ENCODE measurements around the gene NAXD.
"Not testable (repeated sequence)": the region's sequence is repeated elsewhere in the genome, so short reads cannot be mapped to it uniquely, and the experiment has no call there.

NAXD gene

GRCh38 chr13:110615322-110616102 is at the start of gene NAXD:
Gene NAXD (plus strand): TSS chr13:110615545. CDS start chr13:110615602, 57 bp downstream.
- DNase-seq (ENCODE audit: low read depth) = peak; percentile 96
- TF ChIP-seq CTCF (IDR thresholded peaks at IDR 0.05; ENCODE audit: low read length, missing control alignments) = no peak
- H3K4me3 ChIP-seq (replicated peaks; ENCODE audit: low read depth, low read length) = peak within 1 kb of the TSS; percentile 65

GRCh38 chr13:110566171-110566570 is 49.2 kb upstream of the NAXD start:
- no peak for DNase-seq (ENCODE audit: low read depth)
- TF ChIP-seq CTCF (IDR thresholded peaks at IDR 0.05; ENCODE audit: low read length, missing control alignments) = no peak
- H3K4me3 ChIP-seq (replicated peaks; ENCODE audit: low read depth, low read length) = no peak overlapping the region

- no peak for DNase-seq (ENCODE audit: low read depth)
- no peak for TF ChIP-seq CTCF (IDR thresholded peaks at IDR 0.05; ENCODE audit: low read length, missing control alignments)
- no peak overlapping the region for H3K4me3 ChIP-seq (replicated peaks; ENCODE audit: low read depth, low read length)
Observed at GRCh38 chr13:110568612-110569011, 46.7 kb upstream of the NAXD start.

- not testable (repeated sequence) for DNase-seq (ENCODE audit: low read depth); H3K4me3 ChIP-seq (replicated peaks; ENCODE audit: low read depth, low read length)
Observed at GRCh38 chr13:110569962-110570361, 45.4 kb upstream of the NAXD start.

GRCh38 chr13:110570886-110571285 is 44.5 kb upstream of the NAXD start:
- DNase-seq (ENCODE audit: low read depth) = no peak
- no peak overlapping the region for H3K4me3 ChIP-seq (replicated peaks; ENCODE audit: low read depth, low read length)
- TF ChIP-seq CTCF (IDR thresholded peaks at IDR 0.05; ENCODE audit: low read length, missing control alignments) = no peak

- H3K4me3 ChIP-seq (replicated peaks; ENCODE audit: low read depth, low read length) = no peak overlapping the region
- no peak for DNase-seq (ENCODE audit: low read depth)
- no peak for TF ChIP-seq CTCF (IDR thresholded peaks at IDR 0.05; ENCODE audit: low read length, missing control alignments)
Observed at GRCh38 chr13:110571896-110572777, 43.2 kb upstream of the NAXD start.

GRCh38 chr13:110572778-110573118 is 42.6 kb upstream of the NAXD start:
- DNase-seq (ENCODE audit: low read depth) = no peak
- TF ChIP-seq CTCF (IDR thresholded peaks at IDR 0.05; ENCODE audit: low read length, missing control alignments) = no peak
- H3K4me3 ChIP-seq (replicated peaks; ENCODE audit: low read depth, low read length) = no peak overlapping the region

All from fibroblast of pulmonary artery (primary cell).